ENCODE measurements around the gene KRT26. TPM values are rescaled to one million over a fixed set of nuclear protein-coding genes. Genes with fewer than 3 reads are reported as not detected.

Gene KRT26
- total RNA-seq, 1 experiment from 2014 or later: not detected

- Histone ChIP-seq H3K9ac (ENCODE audit: extremely low read depth, insufficient read length, low read length) (no peak overlapping the region), H2AK5ac (ENCODE audit: insufficient read length, low read length) (no peak overlapping the region), H2BK20ac (ENCODE audit: low read depth, low read length, poor library complexity, severe bottlenecking) (no peak overlapping the region), H2BK15ac (ENCODE audit: low read depth, low read length) (no peak overlapping the region), H2BK120ac (ENCODE audit: low read depth, low read length, poor library complexity, severe bottlenecking) (no peak overlapping the region), H2BK5ac (ENCODE audit: insufficient read length, low read length) (no peak overlapping the region), H3K9me3 (ENCODE audit: control insufficient read depth, low read depth, low read length) (no peaks in the 10 kb centered on the region), H3K79me2 (ENCODE audit: insufficient read depth, low read length) (no peaks in the 10 kb centered on the region), H4K91ac (ENCODE audit: insufficient read length, low read depth, low read length) (no peak overlapping the region), H3K23me2 (ENCODE audit: insufficient read length, low read depth, low read length, poor library complexity, severe bottlenecking) (no peaks in the 10 kb centered on the region), H3K27me3 (ENCODE audit: insufficient read depth, low read length) (no peaks in the 10 kb centered on the region), H3K4me1 (ENCODE audit: insufficient read depth, low read length) (no peaks in the 10 kb centered on the region), H2BK12ac (ENCODE audit: insufficient read length, low read depth, low read length) (no peak overlapping the region), H3K4me2 (ENCODE audit: insufficient read depth, insufficient read length, low read length) (no peak overlapping the region), H3K14ac (ENCODE audit: insufficient read depth, low read length) (no peak overlapping the region), H4K5ac (ENCODE audit: insufficient read length, low read depth, low read length) (no peak overlapping the region), H3K27ac (ENCODE audit: insufficient read length, low read depth, low read length) (no peak overlapping the region), H3K18ac (ENCODE audit: insufficient read length, low read depth, low read length) (no peak overlapping the region), H2AFZ (ENCODE audit: low read length) (no peak overlapping the region), H3K4ac (ENCODE audit: low read depth, low read length) (no peak overlapping the region), H4K8ac (replicated peaks; ENCODE audit: insufficient read length, low read depth, low read length) (no peak overlapping the region), H3T11ph (ENCODE audit: low read length) (no peak overlapping the region), H4K20me1 (ENCODE audit: control insufficient read depth, insufficient read depth, insufficient read length) (no peaks in the 10 kb centered on the region), H3K23ac (ENCODE audit: insufficient read length, low read depth, low read length) (no peak overlapping the region), H3K56ac (ENCODE audit: insufficient read length, low read depth, low read length) (no peak overlapping the region), H3K79me1 (ENCODE audit: insufficient read depth, low read depth, low read length, poor library complexity, severe bottlenecking) (no peaks in the 10 kb centered on the region)
- Mint-ChIP-seq H3K36me3 (ENCODE audit: insufficient read depth in 1 of 3, low read depth in 3 of 3) (no peaks in the 10 kb centered on the region), H3K27me3 (ENCODE audit: low read depth) (peaks cover 21% of the 10 kb centered on the region), H3K27ac (no peak overlapping the region), H3K4me3 (no peak overlapping the region), H3K9me3 (no peaks in the 10 kb centered on the region), H3K4me1 (no peaks in the 10 kb centered on the region)
- no peak for TF ChIP-seq CTCF (conservative IDR thresholded peaks at IDR 0.05)
- no CpG with 5 or more reads among the region's 3 CpGs for WGBS (ENCODE audit: extremely low coverage, insufficient read length, low lambda C conversion rate)
- no peak for DNase-seq
Observed at GRCh38 chr17:40777971-40778370, 6.0 kb upstream of the KRT26 start.
